ENCODE results near the gene NDST1. TPM values are rescaled to one million over a fixed set of nuclear protein-coding genes. Genes with fewer than 3 reads are reported as not detected.

NDST1 gene
- polyA plus RNA-seq, 2 of the 4 experiments (the other 2 are of a cell fraction): 24.4 to 50.8 TPM

DNA sequence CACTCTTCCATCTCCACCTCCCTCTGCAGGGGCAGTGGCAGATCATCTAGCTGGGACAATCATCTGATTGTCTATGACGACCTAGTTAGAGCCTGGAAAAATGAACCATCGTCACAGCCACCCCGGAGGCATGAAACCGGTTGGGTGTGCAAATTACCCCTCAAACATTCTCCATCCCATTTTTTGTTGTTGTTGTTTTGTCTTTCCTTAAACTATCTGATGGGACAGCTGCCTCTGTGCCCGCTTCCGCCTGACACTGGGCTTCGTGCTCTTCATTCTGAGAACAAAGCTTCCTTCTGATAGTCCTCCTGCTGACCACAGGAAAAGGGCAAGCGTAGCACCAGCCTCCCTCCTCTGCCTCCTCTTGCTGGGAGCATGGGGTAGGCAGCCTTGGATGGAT is 7.0 kb upstream of the NDST1 start:
- Histone ChIP-seq H3K4me3 (no peak overlapping the region), H3K9me3 (no peaks in the 10 kb centered on the region), H3K27ac (peak overlapping the region in 1 of 2 experiments; percentile 74; a peak in 2 of 6 replicates), H3K4me2 (no peak overlapping the region), H3K4me1 (peaks cover 87% of the 10 kb centered on the region)
- FAIRE-seq (no peak), DNase-seq (ENCODE audit: low read depth in 1 of 2, low spot score in 1 of 2) (no peak), ATAC-seq (no peak)
- ChIA-PET POLR2A (no interaction called here), CTCF (interaction anchor here (1.3 to 33.5 kb wide), 3 partner anchors 12 to 42 kb away, joined by 5 to 439 read pairs (median 19); partner anchors contain the start of gene NDST1)
- 92% methylated on average over 8 of the region's 8 CpGs for WGBS (ENCODE audit: missing lambda C conversion rate)
- no peak for TF ChIP-seq CBX8 (IDR thresholded peaks at IDR 0.05)
- TF ChIP-seq ZSCAN20 (CRISPR knock-in tag; IDR thresholded peaks at IDR 0.05): no peak
- TF ChIP-seq MAFK (IDR thresholded peaks at IDR 0.05; ENCODE audit: partially characterized antibody): no peak
- TF ChIP-seq, protein P1, sequence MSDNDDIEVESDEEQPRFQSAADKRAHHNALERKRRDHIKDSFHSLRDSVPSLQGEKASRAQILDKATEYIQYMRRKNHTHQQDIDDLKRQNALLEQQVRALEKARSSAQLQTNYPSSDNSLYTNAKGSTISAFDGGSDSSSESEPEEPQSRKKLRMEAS (IDR thresholded peaks at IDR 0.05): no peak

DNA sequence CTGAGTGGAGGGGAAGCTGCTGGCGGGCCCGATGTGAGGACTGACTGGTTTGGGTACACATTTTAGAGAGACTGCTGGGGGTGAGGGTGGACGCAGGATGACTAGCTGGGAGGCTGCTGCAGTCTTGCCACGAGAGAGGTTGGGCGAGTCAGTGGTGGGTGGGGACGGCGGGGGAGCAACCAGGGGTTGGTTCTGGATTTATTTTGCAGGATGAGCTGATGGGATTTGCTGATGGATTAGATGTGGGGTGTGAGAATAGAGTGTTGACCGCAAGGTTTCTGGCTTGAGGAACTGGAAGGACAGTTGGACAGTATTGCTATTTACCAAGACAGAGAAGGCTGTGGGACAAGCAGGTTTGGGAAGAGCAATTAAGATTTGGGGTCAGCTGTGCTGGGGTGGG is 5.8 kb upstream of the NDST1 start:
- Histone ChIP-seq H3K4me1 (peaks cover 82% of the 10 kb centered on the region), H3K4me2 (peak overlapping the region; percentile 29), H3K27ac (peak overlapping the region; percentile 31 to 74; a peak in 4 of 6 replicates), H3K4me3 (no peak overlapping the region), H3K9me3 (no peaks in the 10 kb centered on the region)
- ChIA-PET POLR2A (no interaction called here), CTCF (interaction anchor here (0.8 to 33.5 kb wide), 6 partner anchors 9 to 53 kb away, joined by 3 to 439 read pairs (median 4); partner anchors contain the start of gene NDST1)
- TF ChIP-seq JUNB (IDR thresholded peaks at IDR 0.05): no peak
- no peak for TF ChIP-seq ZSCAN20 (CRISPR knock-in tag; IDR thresholded peaks at IDR 0.05)
- no peak for TF ChIP-seq TFCP2L1 (CRISPR knock-in tag; IDR thresholded peaks at IDR 0.05)
- no peak for TF ChIP-seq FOXS1 (CRISPR knock-in tag; IDR thresholded peaks at IDR 0.05)
- TF ChIP-seq CHD4 (IDR thresholded peaks at IDR 0.05; ENCODE audit: borderline replicate concordance): no peak
- no peak for TF ChIP-seq CEBPB (IDR thresholded peaks at IDR 0.05)
- no peak for TF ChIP-seq HOXB13 (CRISPR knock-in tag; IDR thresholded peaks at IDR 0.05; ENCODE audit: low read depth)
- TF ChIP-seq ESRRA (IDR thresholded peaks at IDR 0.05; ENCODE audit: borderline replicate concordance, low read length): no peak
- TF ChIP-seq, protein P2, sequence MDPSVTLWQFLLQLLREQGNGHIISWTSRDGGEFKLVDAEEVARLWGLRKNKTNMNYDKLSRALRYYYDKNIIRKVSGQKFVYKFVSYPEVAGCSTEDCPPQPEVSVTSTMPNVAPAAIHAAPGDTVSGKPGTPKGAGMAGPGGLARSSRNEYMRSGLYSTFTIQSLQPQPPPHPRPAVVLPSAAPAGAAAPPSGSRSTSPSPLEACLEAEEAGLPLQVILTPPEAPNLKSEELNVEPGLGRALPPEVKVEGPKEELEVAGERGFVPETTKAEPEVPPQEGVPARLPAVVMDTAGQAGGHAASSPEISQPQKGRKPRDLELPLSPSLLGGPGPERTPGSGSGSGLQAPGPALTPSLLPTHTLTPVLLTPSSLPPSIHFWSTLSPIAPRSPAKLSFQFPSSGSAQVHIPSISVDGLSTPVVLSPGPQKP (IDR thresholded peaks at IDR 0.05; ENCODE audit: low read depth, low read length): no peak
- TF ChIP-seq CHD2 (IDR thresholded peaks at IDR 0.05; ENCODE audit: low read length, partially characterized antibody): no peak
- TF ChIP-seq CBX8 (IDR thresholded peaks at IDR 0.05): no peak
- TF ChIP-seq EP300 (IDR thresholded peaks at IDR 0.05): no peak
- TF ChIP-seq, protein P3, sequence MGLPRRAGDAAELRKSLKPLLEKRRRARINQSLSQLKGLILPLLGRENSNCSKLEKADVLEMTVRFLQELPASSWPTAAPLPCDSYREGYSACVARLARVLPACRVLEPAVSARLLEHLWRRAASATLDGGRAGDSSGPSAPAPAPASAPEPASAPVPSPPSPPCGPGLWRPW (IDR thresholded peaks at IDR 0.05): no peak
- no peak for TF ChIP-seq NR3C1 (IDR thresholded peaks at IDR 0.05)
- no peak for TF ChIP-seq SREBF2 (IDR thresholded peaks at IDR 0.05)
- TF ChIP-seq SMC3 (IDR thresholded peaks at IDR 0.05): no peak
- TF ChIP-seq RFX5 (IDR thresholded peaks at IDR 0.05): no peak
- TF ChIP-seq ZFP36 (IDR thresholded peaks at IDR 0.05; ENCODE audit: borderline replicate concordance, partially characterized antibody): no peak
- TF ChIP-seq HEYL (CRISPR knock-in tag; IDR thresholded peaks at IDR 0.05): no peak
- no peak for TF ChIP-seq KDM1A (IDR thresholded peaks at IDR 0.05; ENCODE audit: low read depth)
- FAIRE-seq (no peak), ATAC-seq (no peak), DNase-seq (ENCODE audit: low read depth in 1 of 2, low spot score in 1 of 2) (no peak)
- WGBS (ENCODE audit: missing lambda C conversion rate): 66% methylated on average over 8 of the region's 8 CpGs

DNA sequence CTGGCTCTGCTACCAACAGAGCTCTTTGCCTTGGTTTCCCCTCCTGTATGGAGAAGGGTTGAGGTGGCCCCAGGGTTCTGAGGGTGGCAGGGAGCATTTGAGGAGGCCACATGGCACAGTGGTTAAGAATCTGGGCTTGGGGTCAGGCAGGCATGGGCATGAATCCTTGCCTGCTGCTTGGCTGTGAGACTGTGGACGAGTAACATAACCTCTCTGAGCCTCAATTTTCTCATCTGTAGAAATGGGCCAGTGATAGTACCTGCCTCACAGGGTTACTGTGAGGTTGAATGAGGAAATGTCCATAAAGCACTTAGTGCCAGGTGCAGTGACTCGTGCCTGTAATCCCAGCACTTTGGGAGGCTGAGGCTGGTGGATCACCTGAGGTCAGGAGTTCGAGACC is 5.1 kb upstream of the NDST1 start:
- H3K4me1 ChIP-seq: peaks cover 84% of the 10 kb centered on the region
- H3K27ac ChIP-seq: peak overlapping the region in 1 of 2 experiments; percentile 74; a peak in 3 of 6 replicates
- FAIRE-seq: no peak
- no peak overlapping the region for H3K4me2 ChIP-seq
- no peak for DNase-seq (ENCODE audit: low read depth in 1 of 2, low spot score in 1 of 2)
- H3K9me3 ChIP-seq: no peaks in the 10 kb centered on the region
- ChIA-PET CTCF (interaction anchor here (0.8 to 33.5 kb wide), 3 partner anchors 10 to 42 kb away, joined by 3 to 439 read pairs (median 4); partner anchors contain the start of gene NDST1), POLR2A (no interaction called here)
- 87% methylated on average over 3 of the region's 3 CpGs for WGBS (ENCODE audit: missing lambda C conversion rate)
- H3K4me3 ChIP-seq: no peak overlapping the region
- TF ChIP-seq EHMT2 (IDR thresholded peaks at IDR 0.05; ENCODE audit: low read depth) (no peak), POLR2AphosphoS2 (conservative IDR thresholded peaks at IDR 0.05; ENCODE audit: low read length) (no peak), FOSB (CRISPR knock-in tag; IDR thresholded peaks at IDR 0.05) (no peak), FOSL2 (IDR thresholded peaks at IDR 0.05) (no peak), FOSL2 (CRISPR knock-in tag; IDR thresholded peaks at IDR 0.05) (no peak), ZC3H11A (IDR thresholded peaks at IDR 0.05) (no peak)
- no peak for ATAC-seq
